HG02943 (cell line): ENCODE measurements around the gene UTY.

Source experiments
- ATAC-seq: cut with Tn5 transposase; IDR thresholded peaks from one replicate; pipeline ENCODE4 v1.9.1; 2021; ENCODE audit warnings: mild to moderate bottlenecking, low read depth, moderate library complexity; ENCODE audit not compliant: unreplicated experiment

Gene UTY

GRCh38 chrY:13479828-13480227 lies at the start of gene UTY:
UTY (minus strand) TSS chrY:13480033; CDS start chrY:13479665, 368 bp downstream.
- ATAC-seq, result no peak

- ATAC-seq, result no peak
Observed at GRCh38 chrY:13520474-13520873, 40.6 kb upstream of the UTY start.

- no peak for ATAC-seq
Observed at GRCh38 chrY:13501215-13501614, 21.4 kb upstream of the UTY start.

GRCh38 chrY:13493737-13494136 lies 13.9 kb upstream of the UTY start:
- no peak for ATAC-seq

- no peak for ATAC-seq
Observed at GRCh38 chrY:13492408-13492807, 12.6 kb upstream of the UTY start.

- ATAC-seq, result no peak
Observed at GRCh38 chrY:13488738-13489137, 8.9 kb upstream of the UTY start.

- ATAC-seq, result no peak
Observed at GRCh38 chrY:13479121-13479711, 617 bp downstream of the UTY start.

GRCh38 chrY:13478126-13478785 lies 1.6 kb downstream of the UTY start:
- no peak for ATAC-seq

GRCh38 chrY:13474997-13475396 lies 4.8 kb downstream of the UTY start:
- no peak for ATAC-seq

- no peak for ATAC-seq
Observed at GRCh38 chrY:13451572-13451971, 28.3 kb downstream of the UTY start.

GRCh38 chrY:13450596-13451130 lies 29.2 kb downstream of the UTY start:
- ATAC-seq, result no peak

- no peak for ATAC-seq
Observed at GRCh38 chrY:13445566-13445965, 34.3 kb downstream of the UTY start.

GRCh38 chrY:13443146-13443545 lies 36.7 kb downstream of the UTY start:
- no peak for ATAC-seq

GRCh38 chrY:13440811-13441210 lies 39.0 kb downstream of the UTY start:
- no peak for ATAC-seq

- no peak for ATAC-seq
Observed at GRCh38 chrY:13435968-13436937, 43.6 kb downstream of the UTY start.

GRCh38 chrY:13435206-13435967 lies 44.4 kb downstream of the UTY start:
- ATAC-seq, result no peak

GRCh38 chrY:13432293-13433025 lies 47.4 kb downstream of the UTY start:
- no peak for ATAC-seq

GRCh38 chrY:13429551-13429950 lies 50.3 kb downstream of the UTY start:
- no peak for ATAC-seq

GRCh38 chrY:13423281-13423732 lies 56.5 kb downstream of the UTY start:
- ATAC-seq, result no peak
